CD8-positive, alpha-beta memory T cell (primary cell): ENCODE measurements around the gene CDK7. TPM values are rescaled to one million over a fixed set of nuclear protein-coding genes. Genes with fewer than 3 reads are reported as not detected.

Experiments
- CTCF ChIA-PET: fragments of 350-600 bp; sonication (Branson Sonifier 250); formaldehyde crosslinking; loops from one replicate; lab custom pipeline; 2021; ENCODE audit warnings: antibody characterized with exemption; lab: Charles Lee
- POLR2A ChIA-PET: fragments of 350-600 bp; sonication (Branson Sonifier 250); formaldehyde crosslinking; loops from one replicate; lab custom pipeline; 2021; ENCODE audit warnings: antibody characterized with exemption; lab: Charles Lee
- DNase-seq, 5 donors: peaks; one replicate each; pipeline versions ENCODE4 v3.0.0 to v3.0.0-alpha.2; 2020 to 2022; ENCODE audit warnings: mixed read lengths in 1 of 5
- H3K27ac ChIP-seq: one replicate; pipeline ENCODE4 v1.7.0; 2013; ENCODE audit warnings: low read depth, mild to moderate bottlenecking, low read length, moderate library complexity
- H3K27me3 ChIP-seq: 2 replicates; pipeline ENCODE4 v1.7.0; 2013; ENCODE audit warnings: low read length, mild to moderate bottlenecking; ENCODE audit not compliant: insufficient read depth, poor library complexity, severe bottlenecking
- H3K36me3 ChIP-seq: 2 replicates; pipeline ENCODE4 v1.7.0; 2013; ENCODE audit warnings: mild to moderate bottlenecking, low read length, moderate library complexity; ENCODE audit not compliant: insufficient read depth
- H3K4me1 ChIP-seq: 2 replicates; pipeline ENCODE4 v1.7.0; 2013; ENCODE audit warnings: mild to moderate bottlenecking, low read length, moderate library complexity; ENCODE audit not compliant: insufficient read depth
- H3K4me3 ChIP-seq: 2 replicates; pipeline ENCODE4 v1.7.0; 2013; ENCODE audit warnings: mild to moderate bottlenecking, low read length
- H3K9me3 ChIP-seq: 2 replicates; pipeline ENCODE4 v1.7.0; 2013; ENCODE audit warnings: mild to moderate bottlenecking, low read length
- H3K27ac Mint-ChIP-seq, 8 donors: one replicate each; pipeline ENCODE4 v1.8.0; 2020 to 2021; ENCODE audit warnings: mixed read lengths in 8 of 8, mild to moderate bottlenecking in 6 of 8, inconsistent platforms in 3 of 8, moderate library complexity in 3 of 8
- H3K27me3 Mint-ChIP-seq, 2 donors: one replicate each; pipeline ENCODE4 v1.8.0; 2020 to 2021; ENCODE audit warnings: mixed read lengths in 2 of 2, mild to moderate bottlenecking in 1 of 2, moderate library complexity in 1 of 2
- H3K36me3 Mint-ChIP-seq, 3 donors: one replicate each; pipeline ENCODE4 v1.8.0; 2020 to 2021; ENCODE audit warnings: mixed read lengths in 3 of 3, inconsistent platforms in 1 of 3, mild to moderate bottlenecking in 1 of 3
- H3K4me1 Mint-ChIP-seq, 3 donors: one replicate each; pipeline ENCODE4 v1.8.0; 2020 to 2021; ENCODE audit warnings: mixed read lengths in 3 of 3, inconsistent platforms in 1 of 3, mild to moderate bottlenecking in 1 of 3
- H3K4me3 Mint-ChIP-seq, 7 donors: one replicate each; pipeline ENCODE4 v1.8.0; 2020 to 2021; ENCODE audit warnings: mixed read lengths in 7 of 7, mild to moderate bottlenecking in 6 of 7, moderate library complexity in 4 of 7, inconsistent platforms in 2 of 7
- H3K9me3 Mint-ChIP-seq, 5 donors: one replicate each; pipeline ENCODE4 v1.8.0; 2020 to 2022; ENCODE audit warnings: mixed read lengths in 5 of 5, mild to moderate bottlenecking in 3 of 5, moderate library complexity in 2 of 5, inconsistent platforms in 1 of 5
- polyA plus RNA-seq: library from polyadenylated mRNA; unstranded; fragments of 300-500 nt; fragmentation: Illumina TruSeq; gene quantifications from one replicate; pipeline ENCODE4 v1.2.3, GENCODE V29; 2021
- total RNA-seq, 2 experiments: library from RNA; stranded (reverse); gene quantifications; one replicate each; pipeline ENCODE4 v1.2.3, GENCODE V29; 2021

Gene CDK7
- total and polyA plus RNA-seq, 3 experiments from 2014 or later = 23.8 to 44.8 (median 40.8) TPM

DNA sequence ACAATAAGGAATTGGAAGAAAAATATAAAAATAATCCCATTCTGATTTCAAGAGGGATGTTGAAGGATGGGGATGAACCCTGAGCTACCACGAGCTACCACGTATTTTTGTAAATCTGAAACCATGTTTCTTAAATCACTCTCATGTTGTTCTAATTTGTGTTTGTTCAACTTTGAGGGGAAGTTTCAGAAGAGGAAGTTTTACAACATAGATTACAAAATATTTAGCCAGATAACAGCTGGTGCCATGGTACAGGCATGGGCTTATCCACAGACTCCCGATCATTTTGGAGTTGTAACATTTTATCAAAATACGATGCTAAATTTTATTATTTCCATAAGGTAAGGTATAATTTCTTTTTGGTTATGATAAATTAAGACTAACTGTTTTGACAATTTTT is 82.7 kb downstream of the CDK7 start:
- Mint-ChIP-seq H3K27ac (no peak overlapping the region), H3K4me1 (no peaks in the 10 kb centered on the region), H3K9me3 (no peaks in the 10 kb centered on the region), H3K4me3 (no peak overlapping the region), H3K36me3 (peaks cover 6 to 36% (median 20%) of the 10 kb centered on the region in 3 donors), H3K27me3 (no peaks in the 10 kb centered on the region)
- Histone ChIP-seq H3K4me3 (no peak overlapping the region), H3K4me1 (no peaks in the 10 kb centered on the region), H3K36me3 (no peaks in the 10 kb centered on the region), H3K27me3 (no peaks in the 10 kb centered on the region), H3K27ac (no peak overlapping the region), H3K9me3 (no peaks in the 10 kb centered on the region)
- DNase-seq = no peak
- ChIA-PET CTCF (no interaction called here), POLR2A (no interaction called here)

- POLR2A ChIA-PET = no interaction called here
- Histone ChIP-seq H3K27me3 (no peaks in the 10 kb centered on the region), H3K36me3 (no peaks in the 10 kb centered on the region), H3K4me3 (no peak overlapping the region), H3K9me3 (no peaks in the 10 kb centered on the region), H3K4me1 (peaks cover under 1% of the 10 kb centered on the region), H3K27ac (no peak overlapping the region)
- Mint-ChIP-seq H3K4me3 (peak overlapping the region in 1 of 7 donors; percentile 25), H3K27ac (peak overlapping the region in 2 of 8 donors; percentile 28 to 37), H3K9me3 (no peaks in the 10 kb centered on the region), H3K4me1 (no peaks in the 10 kb centered on the region), H3K27me3 (no peaks in the 10 kb centered on the region), H3K36me3 (peaks cover 0 to 5% (median 4%) of the 10 kb centered on the region in 3 donors)
- DNase-seq = no peak
- CTCF ChIA-PET = interaction anchor here (1.6 kb wide), 1 partner anchor 233 kb away, joined by 3 read pairs; the partner anchor contains the start of gene SLC30A5
These were observed 91.7 kb downstream of the CDK7 start for GRCh38 chr5:69326365-69326764.

Other genes with a start within 250 kb of the CDK7 start
- gene SLC30A5, start 140.9 kb upstream of the CDK7 start, total RNA-seq = 10 to 100 TPM; 67.0 to 68.0 TPM
- gene SLC30A5, start 140.9 kb upstream of the CDK7 start, polyA plus RNA-seq = 32.4 TPM
- gene CCNB1, start 67.7 kb upstream of the CDK7 start, total RNA-seq = 100 to 1,000 TPM; 110 to 120 TPM
- 2.1 TPM for gene CCNB1, start 67.7 kb upstream of the CDK7 start, polyA plus RNA-seq
- 10 to 100 TPM; 49.6 to 51.2 TPM for gene CENPH, start 45.3 kb upstream of the CDK7 start, total RNA-seq
- 8.5 TPM for gene CENPH, start 45.3 kb upstream of the CDK7 start, polyA plus RNA-seq
- 1 to 10 TPM; 8.5 to 9.0 TPM for gene CCDC125, start 97.9 kb downstream of the CDK7 start, total RNA-seq
- gene CCDC125, start 97.9 kb downstream of the CDK7 start, polyA plus RNA-seq = 6.1 TPM
- gene AK6, start 134.6 kb downstream of the CDK7 start, total RNA-seq = 100 to 1,000 TPM; 104 to 108 TPM
- 90.9 TPM for gene AK6, start 134.6 kb downstream of the CDK7 start, polyA plus RNA-seq
- 10 to 100 TPM; 70.2 to 70.5 TPM for gene TAF9, start 134.6 kb downstream of the CDK7 start, total RNA-seq
- 95.0 TPM for gene TAF9, start 134.6 kb downstream of the CDK7 start, polyA plus RNA-seq
- gene RAD17, start 134.9 kb downstream of the CDK7 start, total RNA-seq = 10 to 100 TPM; 27.6 to 28.4 TPM
- gene RAD17, start 134.9 kb downstream of the CDK7 start, polyA plus RNA-seq = 26.5 TPM
- under 1 TPM; 0.39 to 0.40 TPM for gene MARVELD2, start 180.2 kb downstream of the CDK7 start, total RNA-seq
- 1.4 TPM for gene MARVELD2, start 180.2 kb downstream of the CDK7 start, polyA plus RNA-seq